Upper lobe of right lung (tissue), 1 donor: ENCODE measurements around the gene GLMP. TPM values are rescaled to one million over a fixed set of nuclear protein-coding genes. Genes with fewer than 3 reads are reported as not detected.

Experiments
- ATAC-seq: fragments of 200-7000 bp; cut with Tn5 transposase; one replicate; pipeline ENCODE4 v1.9.1; 2020; ENCODE audit warnings: mild to moderate bottlenecking, moderate library complexity
- DNase-seq: peaks from one replicate; pipeline ENCODE4 v3.0.0-alpha.2; 2020
- H3K27ac ChIP-seq: fragments of 200-600 bp; one replicate; pipeline ENCODE4 v1.8.0; 2022
- H3K27me3 ChIP-seq: fragments of 200-600 bp; one replicate; pipeline ENCODE4 v1.8.0; 2022; ENCODE audit warnings: mild to moderate bottlenecking
- H3K36me3 ChIP-seq: fragments of 200-600 bp; one replicate; pipeline ENCODE4 v1.8.0; 2022
- H3K4me1 ChIP-seq: fragments of 200-600 bp; one replicate; pipeline ENCODE4 v1.8.0; 2022
- H3K4me3 ChIP-seq: fragments of 200-600 bp; one replicate; pipeline ENCODE4 v1.8.0; 2022; ENCODE audit warnings: mild to moderate bottlenecking
- H3K9me3 ChIP-seq: fragments of 200-600 bp; one replicate; pipeline ENCODE4 v1.8.0; 2022
- intact Hi-C: fragments of 100-400 bp; cut with DNase I; formaldehyde crosslinking; loops from one replicate; pipeline ENCODE4 v1.11.0; 2022
- total RNA-seq: library from RNA; stranded (reverse); fragmentation: NEBNext Ultra II Directional; extraction: Animal tissue kit (Norgen Biotek cat#: 25700); gene quantifications from one replicate; pipeline ENCODE4 v1.2.1, GENCODE V29; 2021
- TF ChIP-seq, protein P1 (sequence below): fragments of 200-600 bp; IDR thresholded peaks from one replicate; pipeline ENCODE4 v1.8.0; 2022; ENCODE audit warnings: antibody characterized with exemption
- donor health status: DM: no; HTN: yes; CAD: no; lungs with severe emphysema.

GLMP gene
- total RNA-seq, 1 donor from 2014 or later = 61.1 TPM

GRCh38 chr1:156281281-156281680 lies 14.2 kb downstream of the GLMP start:
- Histone ChIP-seq H3K27ac (no peak overlapping the region), H3K27me3 (no peaks in the 10 kb centered on the region), H3K36me3 (peaks cover 37% of the 10 kb centered on the region), H3K4me1 (peaks cover 35% of the 10 kb centered on the region), H3K4me3 (peak overlapping the region; percentile 67), H3K9me3 (no peaks in the 10 kb centered on the region)
- TF ChIP-seq, protein P1, sequence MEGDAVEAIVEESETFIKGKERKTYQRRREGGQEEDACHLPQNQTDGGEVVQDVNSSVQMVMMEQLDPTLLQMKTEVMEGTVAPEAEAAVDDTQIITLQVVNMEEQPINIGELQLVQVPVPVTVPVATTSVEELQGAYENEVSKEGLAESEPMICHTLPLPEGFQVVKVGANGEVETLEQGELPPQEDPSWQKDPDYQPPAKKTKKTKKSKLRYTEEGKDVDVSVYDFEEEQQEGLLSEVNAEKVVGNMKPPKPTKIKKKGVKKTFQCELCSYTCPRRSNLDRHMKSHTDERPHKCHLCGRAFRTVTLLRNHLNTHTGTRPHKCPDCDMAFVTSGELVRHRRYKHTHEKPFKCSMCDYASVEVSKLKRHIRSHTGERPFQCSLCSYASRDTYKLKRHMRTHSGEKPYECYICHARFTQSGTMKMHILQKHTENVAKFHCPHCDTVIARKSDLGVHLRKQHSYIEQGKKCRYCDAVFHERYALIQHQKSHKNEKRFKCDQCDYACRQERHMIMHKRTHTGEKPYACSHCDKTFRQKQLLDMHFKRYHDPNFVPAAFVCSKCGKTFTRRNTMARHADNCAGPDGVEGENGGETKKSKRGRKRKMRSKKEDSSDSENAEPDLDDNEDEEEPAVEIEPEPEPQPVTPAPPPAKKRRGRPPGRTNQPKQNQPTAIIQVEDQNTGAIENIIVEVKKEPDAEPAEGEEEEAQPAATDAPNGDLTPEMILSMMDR = no peak
- no peak for ATAC-seq
- no peak for DNase-seq
- intact Hi-C loops = no loop called here

DNA sequence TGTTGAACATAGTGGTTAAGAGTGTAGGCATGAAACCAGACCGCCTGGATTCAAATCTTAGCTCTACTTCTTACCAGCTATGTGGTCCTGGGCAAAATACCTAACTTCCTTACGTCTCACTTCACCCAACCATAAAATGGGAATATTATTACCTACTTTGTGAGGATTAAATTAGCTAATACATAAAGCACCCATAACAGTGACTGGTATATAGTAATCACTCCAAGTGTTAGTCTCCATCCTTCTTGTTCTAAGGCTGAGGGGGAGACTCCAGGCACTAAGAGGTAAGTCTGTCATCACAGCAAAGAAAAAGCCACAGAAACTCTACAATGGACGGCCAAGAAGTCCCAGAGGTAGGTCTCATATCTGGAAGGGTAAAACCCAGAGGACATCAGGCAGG lies 15.6 kb downstream of the GLMP start:
- H3K4me3 ChIP-seq = no peak overlapping the region
- peaks cover 35% of the 10 kb centered on the region for H3K4me1 ChIP-seq
- TF ChIP-seq, protein P1 = no peak
- no peak overlapping the region for H3K27ac ChIP-seq
- no peak for ATAC-seq
- H3K36me3 ChIP-seq = peaks cover 52% of the 10 kb centered on the region
- no peak for DNase-seq
- H3K9me3 ChIP-seq = no peaks in the 10 kb centered on the region
- intact Hi-C loops = no loop called here
- no peaks in the 10 kb centered on the region for H3K27me3 ChIP-seq

DNA sequence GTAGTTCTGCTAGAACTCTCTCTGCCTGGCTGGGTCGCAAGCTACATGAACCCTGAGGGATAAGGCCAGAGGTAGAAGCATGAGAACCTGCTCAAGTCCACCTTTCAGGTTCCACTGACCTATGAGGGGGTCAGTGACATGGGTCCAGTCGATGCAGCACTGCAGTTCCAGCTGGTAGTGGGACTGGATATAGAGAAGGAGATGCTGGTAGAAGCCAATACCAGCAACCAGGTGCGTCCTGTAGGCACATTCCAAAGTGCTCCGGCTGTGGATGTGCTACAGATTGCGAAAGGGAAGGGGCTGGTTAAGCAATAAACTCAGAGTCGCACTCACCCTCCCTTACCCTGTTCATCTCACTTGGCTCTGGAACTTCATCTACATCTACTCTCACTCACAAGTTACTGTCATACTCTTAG lies 18.5 kb downstream of the GLMP start:
- Histone ChIP-seq H3K27me3 (no peaks in the 10 kb centered on the region), H3K9me3 (no peaks in the 10 kb centered on the region), H3K4me3 (no peak overlapping the region), H3K27ac (no peak overlapping the region), H3K4me1 (peaks cover 26% of the 10 kb centered on the region), H3K36me3 (peaks cover 80% of the 10 kb centered on the region)
- peak; percentile 63 for ATAC-seq
- DNase-seq = no peak
- intact Hi-C loops = no loop called here
- TF ChIP-seq, protein P1 = no peak

GRCh38 chr1:156276532-156276931 lies 18.9 kb downstream of the GLMP start:
- H3K27ac ChIP-seq = no peak overlapping the region
- H3K4me1 ChIP-seq = peaks cover 22% of the 10 kb centered on the region
- H3K4me3 ChIP-seq = no peak overlapping the region
- TF ChIP-seq, protein P1 = no peak
- ATAC-seq = no peak
- peaks cover 85% of the 10 kb centered on the region for H3K36me3 ChIP-seq
- H3K9me3 ChIP-seq = no peaks in the 10 kb centered on the region
- intact Hi-C loops = no loop called here
- no peaks in the 10 kb centered on the region for H3K27me3 ChIP-seq
- no peak for DNase-seq

DNA sequence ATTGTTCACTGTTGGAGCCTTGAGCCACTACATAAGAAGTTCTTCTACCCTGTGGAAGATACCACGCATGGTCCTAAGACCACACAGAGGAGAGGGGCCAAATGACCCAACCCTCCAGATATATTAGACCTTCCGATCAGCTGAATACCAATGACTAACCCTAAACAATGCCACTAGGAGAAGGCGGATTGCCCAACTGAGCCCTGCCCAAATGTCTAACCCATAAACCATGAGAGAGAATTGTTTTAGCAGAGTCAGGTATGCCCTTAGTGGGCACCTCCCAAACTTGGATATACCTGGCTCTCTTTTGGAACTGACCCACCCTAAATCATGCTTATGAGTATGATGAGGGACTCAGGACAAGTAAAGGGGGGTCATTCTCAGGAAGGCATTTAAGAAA lies 25.2 kb downstream of the GLMP start:
- ATAC-seq = no peak
- Histone ChIP-seq H3K4me3 (no peak overlapping the region), H3K9me3 (no peaks in the 10 kb centered on the region), H3K27ac (no peak overlapping the region), H3K4me1 (no peaks in the 10 kb centered on the region), H3K36me3 (peaks cover 99% of the 10 kb centered on the region), H3K27me3 (no peaks in the 10 kb centered on the region)
- intact Hi-C loops = no loop called here
- no peak for DNase-seq
- TF ChIP-seq, protein P1 = no peak

- intact Hi-C loops = no loop called here
- Histone ChIP-seq H3K36me3 (peaks cover 93% of the 10 kb centered on the region), H3K9me3 (no peaks in the 10 kb centered on the region), H3K27ac (no peak overlapping the region), H3K4me1 (no peaks in the 10 kb centered on the region), H3K4me3 (no peak overlapping the region), H3K27me3 (no peaks in the 10 kb centered on the region)
- no peak for ATAC-seq
- TF ChIP-seq, protein P1 = no peak
- no peak for DNase-seq
Measured at GRCh38 chr1:156268336-156268735, 27.1 kb downstream of the GLMP start.
